CD4-positive, alpha-beta T cell (primary cell): ENCODE measurements around the gene SSH3. TPM values are rescaled to one million over a fixed set of nuclear protein-coding genes. Genes with fewer than 3 reads are reported as not detected.

ENCODE experiments used
- ATAC-seq: fragments of 200-7000 bp; cut with Tn5 transposase; one replicate; pipeline ENCODE4 v1.10.0; 2022; ENCODE audit warnings: mild to moderate bottlenecking; ENCODE audit not compliant: poor library complexity
- CTCF ChIA-PET: fragments of 350-600 bp; sonication (Branson Sonifier 250); formaldehyde crosslinking; loops from one replicate; lab custom pipeline; 2021; ENCODE audit warnings: antibody characterized with exemption, inconsistent platforms; lab: Charles Lee
- POLR2A ChIA-PET: fragments of 350-600 bp; sonication (Branson Sonifier 250); formaldehyde crosslinking; loops from one replicate; lab custom pipeline; 2021; ENCODE audit warnings: antibody characterized with exemption, inconsistent platforms; lab: Charles Lee
- DNase-seq, 14 experiments: peaks; one replicate each; pipeline ENCODE4 v3.0.0-alpha.2; 2013 to 2020; ENCODE audit warnings: mixed read lengths in 2 of 14
- H3K27ac ChIP-seq, 2 donors: one replicate each; pipeline versions ENCODE4 v1.5.1 to v1.7.0; 2013; ENCODE audit warnings: low read length in 2 of 2, low read depth in 1 of 2, mild to moderate bottlenecking in 1 of 2
- H3K27me3 ChIP-seq, 2 experiments: 1 replicate in 1 of 2; 2 replicates in 1 of 2; pipeline versions ENCODE4 v1.6.1 to v1.7.0; 2013; ENCODE audit warnings: low read length in 2 of 2, control low read depth in 1 of 2, mild to moderate bottlenecking in 1 of 2, moderate library complexity in 1 of 2; ENCODE audit not compliant: insufficient read depth in 2 of 2, control insufficient read depth in 1 of 2
- H3K36me3 ChIP-seq: one replicate; pipeline ENCODE4 v1.6.1; 2013; ENCODE audit warnings: low read length, control low read depth; ENCODE audit not compliant: insufficient read depth
- H3K4me1 ChIP-seq: one replicate; pipeline ENCODE4 v1.6.1; 2013; ENCODE audit warnings: low read length, control low read depth; ENCODE audit not compliant: insufficient read depth
- H3K4me3 ChIP-seq: one replicate; pipeline ENCODE4 v1.5.1; 2013; ENCODE audit warnings: mild to moderate bottlenecking, low read length, moderate library complexity
- H3K9me3 ChIP-seq, 2 experiments: 1 replicate in 1 of 2; 2 replicates in 1 of 2; pipeline versions ENCODE4 v1.6.1 to v1.7.0; 2013; ENCODE audit warnings: low read length in 2 of 2, mild to moderate bottlenecking in 2 of 2, control low read depth in 1 of 2, moderate library complexity in 1 of 2; ENCODE audit not compliant: control insufficient read depth in 1 of 2, insufficient read depth in 1 of 2
- H3K27ac Mint-ChIP-seq: one replicate; pipeline ENCODE4 v1.8.0; 2020; ENCODE audit warnings: mixed read lengths
- H3K27me3 Mint-ChIP-seq: one replicate; pipeline ENCODE4 v1.8.0; 2021; ENCODE audit warnings: mixed read lengths
- H3K36me3 Mint-ChIP-seq: one replicate; pipeline ENCODE4 v1.8.0; 2021; ENCODE audit warnings: low read depth, mixed read lengths
- H3K4me1 Mint-ChIP-seq: one replicate; pipeline ENCODE4 v1.8.0; 2021; ENCODE audit warnings: low read depth, mixed read lengths
- H3K4me3 Mint-ChIP-seq: one replicate; pipeline ENCODE4 v1.8.0; 2020; ENCODE audit warnings: mild to moderate bottlenecking, mixed read lengths
- H3K9me3 Mint-ChIP-seq: one replicate; pipeline ENCODE4 v1.8.0; 2020; ENCODE audit warnings: mixed read lengths
- intact Hi-C, 2 experiments: fragments of 100-400 bp; cut with DNase I in 1 of 2; cut with micrococcal nuclease in 1 of 2; formaldehyde crosslinking; loops; one replicate each; pipeline versions ENCODE4 v1.15.1 to v1.9.0; 2023 to 2025; cut with DNase I, micrococcal nuclease
- polyA plus RNA-seq, 2 donors: library from polyadenylated mRNA; unstranded; fragments of 120-200 nt; gene quantifications; one replicate each; pipeline ENCODE4 v1.2.1, GENCODE V29; 2013
- total RNA-seq, 174 experiments: library from RNA in 2 of 174; stranded (reverse) in 2 of 174; gene quantifications; one replicate each; pipeline ENCODE4 v1.2.3 and lab custom pipeline; 2021 to 2026
- TF ChIP-seq, protein P1 (sequence below): fragments of 200-600 bp; IDR thresholded peaks from one replicate; pipeline ENCODE4 v1.8.0; 2022; ENCODE audit warnings: antibody characterized with exemption, mild to moderate bottlenecking

SSH3 gene, protein sequence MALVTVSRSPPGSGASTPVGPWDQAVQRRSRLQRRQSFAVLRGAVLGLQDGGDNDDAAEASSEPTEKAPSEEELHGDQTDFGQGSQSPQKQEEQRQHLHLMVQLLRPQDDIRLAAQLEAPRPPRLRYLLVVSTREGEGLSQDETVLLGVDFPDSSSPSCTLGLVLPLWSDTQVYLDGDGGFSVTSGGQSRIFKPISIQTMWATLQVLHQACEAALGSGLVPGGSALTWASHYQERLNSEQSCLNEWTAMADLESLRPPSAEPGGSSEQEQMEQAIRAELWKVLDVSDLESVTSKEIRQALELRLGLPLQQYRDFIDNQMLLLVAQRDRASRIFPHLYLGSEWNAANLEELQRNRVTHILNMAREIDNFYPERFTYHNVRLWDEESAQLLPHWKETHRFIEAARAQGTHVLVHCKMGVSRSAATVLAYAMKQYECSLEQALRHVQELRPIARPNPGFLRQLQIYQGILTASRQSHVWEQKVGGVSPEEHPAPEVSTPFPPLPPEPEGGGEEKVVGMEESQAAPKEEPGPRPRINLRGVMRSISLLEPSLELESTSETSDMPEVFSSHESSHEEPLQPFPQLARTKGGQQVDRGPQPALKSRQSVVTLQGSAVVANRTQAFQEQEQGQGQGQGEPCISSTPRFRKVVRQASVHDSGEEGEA
- total RNA-seq: 1 to 10 TPM; 8.5 to 8.8 TPM
- 9.1 TPM for polyA plus RNA-seq (2013, experiment 1 of 2)
- polyA plus RNA-seq (2013, experiment 2 of 2): 11.2 TPM
- 0.85 to 22.3 (median 7.4) reads per million in 172 experiments for total RNA-seq (lab: John Stamatoyannopoulos, UW)

DNA sequence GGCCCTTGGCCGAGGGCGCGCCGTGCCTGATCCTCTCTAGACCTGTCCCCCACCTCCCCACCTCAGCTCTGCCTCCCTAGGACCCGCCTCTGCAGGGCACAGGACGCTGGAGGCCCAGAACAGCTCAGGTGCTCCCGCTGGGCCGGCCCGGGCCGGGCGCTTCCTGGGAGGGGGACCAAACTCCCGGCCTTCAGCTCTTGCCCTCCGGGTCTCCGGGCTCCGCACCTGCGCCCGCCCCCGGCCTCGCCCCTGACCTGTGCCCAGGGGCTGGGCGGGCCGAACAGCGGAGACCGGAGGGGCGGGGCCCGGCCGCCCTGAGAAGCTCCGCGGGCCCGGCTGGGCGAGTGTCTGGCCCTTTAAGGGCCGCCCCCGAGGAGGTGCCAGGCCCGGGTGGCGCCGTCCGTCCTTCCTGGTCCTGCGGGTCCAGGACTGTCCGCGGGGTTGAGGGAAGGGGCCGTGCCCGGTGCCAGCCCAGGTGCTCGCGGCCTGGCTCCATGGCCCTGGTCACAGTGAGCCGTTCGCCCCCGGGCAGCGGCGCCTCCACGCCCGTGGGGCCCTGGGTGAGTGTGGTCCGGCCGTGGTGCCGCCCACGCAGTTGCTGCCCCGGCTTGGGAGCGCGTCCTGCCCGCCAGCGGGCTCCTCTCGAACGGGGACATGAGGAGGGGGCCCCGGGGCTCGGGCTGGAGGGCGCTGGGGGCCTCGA is at the start of gene SSH3:
Gene SSH3 (plus strand): TSS at position 399 of the 703 bp plus-strand sequence. CDS start 96 bp downstream, at position 495.
- ChIA-PET CTCF (interaction anchor here (0.6 to 4.6 kb wide), 3 partner anchors 14 to 41 kb away, joined by 3 to 21 read pairs (median 4); no protein-coding TSS in a partner anchor), POLR2A (interaction anchor here (0.6 to 5.6 kb wide), 21 partner anchors 8 to 134 kb away, joined by 3 to 54 read pairs (median 6); partner anchors contain the start of genes ANKRD13D, CLCF1, GRK2 and POLD4)
- no peaks in the 10 kb centered on the region for H3K9me3 ChIP-seq
- intact Hi-C loops: no loop called here
- ATAC-seq (peak; percentile 62), DNase-seq (peak in 8 of 14 experiments; percentile 30 to 66 (median 48))
- Mint-ChIP-seq H3K4me1 (peaks cover 5% of the 10 kb centered on the region), H3K4me3 (peak within 1 kb of the TSS; percentile 65), H3K36me3 (peaks cover 31% of the 10 kb centered on the region), H3K27ac (no peak within 1 kb of the TSS), H3K9me3 (no peaks in the 10 kb centered on the region), H3K27me3 (no peaks in the 10 kb centered on the region)
- H3K4me3 ChIP-seq: peak within 1 kb of the TSS; percentile 62
- H3K4me1 ChIP-seq: peaks cover 33% of the 10 kb centered on the region
- H3K36me3 ChIP-seq: peaks cover 35% of the 10 kb centered on the region
- H3K27me3 ChIP-seq: no peaks in the 10 kb centered on the region
- TF ChIP-seq, protein P1, sequence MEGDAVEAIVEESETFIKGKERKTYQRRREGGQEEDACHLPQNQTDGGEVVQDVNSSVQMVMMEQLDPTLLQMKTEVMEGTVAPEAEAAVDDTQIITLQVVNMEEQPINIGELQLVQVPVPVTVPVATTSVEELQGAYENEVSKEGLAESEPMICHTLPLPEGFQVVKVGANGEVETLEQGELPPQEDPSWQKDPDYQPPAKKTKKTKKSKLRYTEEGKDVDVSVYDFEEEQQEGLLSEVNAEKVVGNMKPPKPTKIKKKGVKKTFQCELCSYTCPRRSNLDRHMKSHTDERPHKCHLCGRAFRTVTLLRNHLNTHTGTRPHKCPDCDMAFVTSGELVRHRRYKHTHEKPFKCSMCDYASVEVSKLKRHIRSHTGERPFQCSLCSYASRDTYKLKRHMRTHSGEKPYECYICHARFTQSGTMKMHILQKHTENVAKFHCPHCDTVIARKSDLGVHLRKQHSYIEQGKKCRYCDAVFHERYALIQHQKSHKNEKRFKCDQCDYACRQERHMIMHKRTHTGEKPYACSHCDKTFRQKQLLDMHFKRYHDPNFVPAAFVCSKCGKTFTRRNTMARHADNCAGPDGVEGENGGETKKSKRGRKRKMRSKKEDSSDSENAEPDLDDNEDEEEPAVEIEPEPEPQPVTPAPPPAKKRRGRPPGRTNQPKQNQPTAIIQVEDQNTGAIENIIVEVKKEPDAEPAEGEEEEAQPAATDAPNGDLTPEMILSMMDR: no peak
- H3K27ac ChIP-seq: peak within 1 kb of the TSS in 1 of 2 donors; percentile 41

DNA sequence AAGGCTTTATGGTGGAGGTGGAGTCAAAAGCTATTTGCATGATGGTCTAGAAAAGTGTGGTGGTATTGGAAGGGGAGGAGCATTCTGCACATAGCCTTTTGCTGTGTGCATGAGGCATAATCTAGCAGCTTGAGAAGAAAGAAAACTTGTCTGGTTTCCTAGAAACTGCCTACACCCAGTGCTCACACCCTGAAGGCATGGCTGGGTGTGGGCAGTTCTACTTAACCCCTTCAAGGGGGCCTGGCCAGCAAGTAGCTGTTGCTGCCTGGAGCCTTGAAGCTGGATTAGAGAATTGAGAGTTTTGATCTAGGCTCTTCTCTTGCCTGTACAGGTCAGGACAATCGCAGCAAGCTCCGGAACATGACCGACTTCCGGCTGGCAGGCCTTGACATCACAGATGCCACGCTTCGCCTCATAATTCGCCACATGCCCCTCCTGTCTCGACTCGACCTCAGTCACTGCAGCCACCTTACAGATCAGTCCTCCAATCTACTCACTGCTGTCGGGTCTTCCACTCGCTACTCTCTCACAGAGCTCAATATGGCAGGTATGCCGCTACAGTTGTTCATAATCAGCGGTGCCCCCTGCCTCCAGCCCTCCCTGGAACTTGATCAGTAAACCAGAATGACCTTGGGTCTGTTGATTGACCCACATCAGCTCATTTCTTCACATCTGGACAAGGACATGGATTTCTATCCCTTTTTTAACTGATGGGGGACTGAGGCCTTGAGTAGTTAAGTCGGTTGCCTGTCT is 49.3 kb upstream of the SSH3 start:
- Mint-ChIP-seq H3K4me3 (no peak overlapping the region), H3K27ac (peak overlapping the region; percentile 57), H3K4me1 (peaks cover 51% of the 10 kb centered on the region), H3K27me3 (no peaks in the 10 kb centered on the region), H3K36me3 (peaks cover 82% of the 10 kb centered on the region), H3K9me3 (no peaks in the 10 kb centered on the region)
- H3K4me1 ChIP-seq: peaks cover 27% of the 10 kb centered on the region
- intact Hi-C loops: no loop called here
- peaks cover 83% of the 10 kb centered on the region for H3K36me3 ChIP-seq
- CTCF ChIA-PET: interaction anchor here (0.6 to 4.7 kb wide), 8 partner anchors 8 to 173 kb away, joined by 3 to 22 read pairs (median 4); partner anchors contain the start of gene ANKRD13D
- POLR2A ChIA-PET: interaction anchor here (0.6 to 5.3 kb wide), 6 partner anchors 14 to 65 kb away, joined by 3 to 56 read pairs (median 5); partner anchors contain the start of gene ANKRD13D
- ATAC-seq (no peak), DNase-seq (no peak)
- TF ChIP-seq, protein P1: no peak
- H3K9me3 ChIP-seq: no peaks in the 10 kb centered on the region
- H3K27ac ChIP-seq: no peak overlapping the region
- no peak overlapping the region for H3K4me3 ChIP-seq
- no peaks in the 10 kb centered on the region for H3K27me3 ChIP-seq
